Skin of body (tissue), 2 donors: Measurements from ENCODE around the gene B3GNT3. TPM values are rescaled to one million over a fixed set of nuclear protein-coding genes. Genes with fewer than 3 reads are reported as not detected.
"Not testable (repeated sequence)": the region's sequence is repeated elsewhere in the genome, so short reads cannot be mapped to it uniquely, and the experiment has no call there.

Experiments
- DNase-seq: peaks from one replicate; lab custom pipeline; 2025; lab: John Stamatoyannopoulos, UW
- total RNA-seq: library from RNA; depleted of rRNA; stranded (reverse); fragments of >200 nt; gene quantifications from one replicate; pipeline ENCODE4 v1.2.3, GENCODE V29; 2014

B3GNT3 gene
- total RNA-seq, 1 donor from 2014 or later = 0.79 TPM

- DNase-seq = no peak
Measured at GRCh38 chr19:17796838-17797423, 2.0 kb downstream of the B3GNT3 start.

- DNase-seq = no peak
Measured at GRCh38 chr19:17797424-17798201, 2.7 kb downstream of the B3GNT3 start.

GRCh38 chr19:17798599-17798998 lies 3.7 kb downstream of the B3GNT3 start:
- DNase-seq = not testable (repeated sequence)

GRCh38 chr19:17802137-17802858 lies 7.4 kb downstream of the B3GNT3 start:
- DNase-seq = no peak

GRCh38 chr19:17803264-17803896 lies 8.4 kb downstream of the B3GNT3 start:
- no peak for DNase-seq

- DNase-seq = no peak
Measured at GRCh38 chr19:17805427-17805826, 10.5 kb downstream of the B3GNT3 start.

- no peak for DNase-seq
Measured at GRCh38 chr19:17806945-17807344, 12.0 kb downstream of the B3GNT3 start.

GRCh38 chr19:17807731-17808316 lies 12.9 kb downstream of the B3GNT3 start:
- no peak for DNase-seq

- DNase-seq = no peak
Measured at GRCh38 chr19:17811103-17811502, 16.2 kb downstream of the B3GNT3 start.

- DNase-seq = no peak
Measured at GRCh38 chr19:17811681-17812080, 16.7 kb downstream of the B3GNT3 start.

- no peak for DNase-seq
Measured at GRCh38 chr19:17812099-17812498, 17.2 kb downstream of the B3GNT3 start.

GRCh38 chr19:17817668-17818363 lies 22.9 kb downstream of the B3GNT3 start:
- DNase-seq = no peak

GRCh38 chr19:17821190-17821589 lies 26.3 kb downstream of the B3GNT3 start, which contains the start of gene INSL3:
Gene INSL3 (minus strand): TSS chr19:17821519. CDS start chr19:17821506, 13 bp downstream.
- DNase-seq = no peak

GRCh38 chr19:17824339-17824738 lies 29.4 kb downstream of the B3GNT3 start:
- no peak for DNase-seq

- DNase-seq = no peak
Measured at GRCh38 chr19:17826508-17827056, 31.6 kb downstream of the B3GNT3 start.

- DNase-seq = no peak
Measured at GRCh38 chr19:17829855-17830566, 35.1 kb downstream of the B3GNT3 start.

GRCh38 chr19:17830567-17831418 lies 35.9 kb downstream of the B3GNT3 start:
- no peak for DNase-seq

- DNase-seq = no peak
Measured at GRCh38 chr19:17831419-17831888, 36.5 kb downstream of the B3GNT3 start.
